Spleen (tissue), 7 donors: ENCODE data around the gene PACRG.

Source experiments
- POLR2A ChIP-seq, 3 donors: fragments of 450-650 bp; IDR thresholded peaks; one replicate each; pipeline ENCODE4 v1.5.1; 2017; ENCODE audit warnings: antibody characterized with exemption in 3 of 3, mild to moderate bottlenecking in 1 of 3
- TF ChIP-seq, protein P1 (sequence below), 11 experiments: fragments of 200-600 bp in 7 of 11; fragments of 450-650 bp in 4 of 11; sonication (generic) in 4 of 11; IDR thresholded peaks in 8 of 11; conservative IDR thresholded peaks in 3 of 11; 1 replicate in 7 of 11; 2 replicates in 4 of 11; pipeline versions ENCODE4 v1.4.0 to v1.8.0; 2016 to 2021; ENCODE audit warnings: antibody characterized with exemption in 11 of 11, inconsistent platforms in 4 of 11, mild to moderate bottlenecking in 1 of 11
- donor health status: DM: no; HTN: no; CAD: no; lungs with moderate emphysema.
- donor health status: DM: no; HTN: no; CAD: no.
- donor health status: DM: no; HTN: no; CAD: no.

GRCh38 chr6:163243083-163243482 lies 515.3 kb downstream of the PACRG start:
- TF ChIP-seq, protein P1, sequence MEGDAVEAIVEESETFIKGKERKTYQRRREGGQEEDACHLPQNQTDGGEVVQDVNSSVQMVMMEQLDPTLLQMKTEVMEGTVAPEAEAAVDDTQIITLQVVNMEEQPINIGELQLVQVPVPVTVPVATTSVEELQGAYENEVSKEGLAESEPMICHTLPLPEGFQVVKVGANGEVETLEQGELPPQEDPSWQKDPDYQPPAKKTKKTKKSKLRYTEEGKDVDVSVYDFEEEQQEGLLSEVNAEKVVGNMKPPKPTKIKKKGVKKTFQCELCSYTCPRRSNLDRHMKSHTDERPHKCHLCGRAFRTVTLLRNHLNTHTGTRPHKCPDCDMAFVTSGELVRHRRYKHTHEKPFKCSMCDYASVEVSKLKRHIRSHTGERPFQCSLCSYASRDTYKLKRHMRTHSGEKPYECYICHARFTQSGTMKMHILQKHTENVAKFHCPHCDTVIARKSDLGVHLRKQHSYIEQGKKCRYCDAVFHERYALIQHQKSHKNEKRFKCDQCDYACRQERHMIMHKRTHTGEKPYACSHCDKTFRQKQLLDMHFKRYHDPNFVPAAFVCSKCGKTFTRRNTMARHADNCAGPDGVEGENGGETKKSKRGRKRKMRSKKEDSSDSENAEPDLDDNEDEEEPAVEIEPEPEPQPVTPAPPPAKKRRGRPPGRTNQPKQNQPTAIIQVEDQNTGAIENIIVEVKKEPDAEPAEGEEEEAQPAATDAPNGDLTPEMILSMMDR (IDR thresholded peaks at IDR 0.05 in 8 of 11, conservative IDR thresholded peaks at IDR 0.05 in 3 of 11) = no peak
- no peak for TF ChIP-seq POLR2A (IDR thresholded peaks at IDR 0.05)
